ENCODE results near the gene MLANA. TPM values are rescaled to one million over a fixed set of nuclear protein-coding genes. Genes with fewer than 3 reads are reported as not detected.

MLANA gene
- total and polyA plus RNA-seq, 2 donors (not counting 1 experiment from before 2014, with no cell fraction given), result not detected

- no peak overlapping the region for H3K4me3 ChIP-seq (replicated peaks in 1 of 4; ENCODE audit: control extremely low read depth in 1 of 4, insufficient read depth in 1 of 4, low read depth in 3 of 4, low read length in 4 of 4)
- TF ChIP-seq EZH2 (IDR thresholded peaks at IDR 0.05; ENCODE audit: low read length, missing control alignments), result no peak
- no peak for TF ChIP-seq CTCF (conservative IDR thresholded peaks at IDR 0.05 in 1 of 2, IDR thresholded peaks at IDR 0.05 in 1 of 2; ENCODE audit: low read depth in 1 of 2, low read length in 2 of 2)
- no peaks in the 10 kb centered on the region for H3K4me1 ChIP-seq (ENCODE audit: control insufficient read depth, extremely low read depth, insufficient read depth, low read length)
Observed at GRCh38 chr9:5941214-5941613, 50.5 kb downstream of the MLANA start.

GRCh38 chr9:5945112-5945511 lies 54.4 kb downstream of the MLANA start:
- no peaks in the 10 kb centered on the region for H3K36me3 ChIP-seq (ENCODE audit: control insufficient read depth, insufficient read depth, low read length)
- H3K79me2 ChIP-seq (ENCODE audit: control insufficient read depth, insufficient read depth, low read length), result no peaks in the 10 kb centered on the region
- no peak overlapping the region for H3K4me2 ChIP-seq (ENCODE audit: extremely low read depth, insufficient read depth, low read length)
- H3K4me1 ChIP-seq (ENCODE audit: control insufficient read depth, extremely low read depth, insufficient read depth, low read length), result peaks cover 4% of the 10 kb centered on the region
- no peak overlapping the region for H3K9ac ChIP-seq (ENCODE audit: insufficient read depth, low read length)
- TF ChIP-seq EZH2 (IDR thresholded peaks at IDR 0.05; ENCODE audit: low read length, missing control alignments) (no peak), CTCF (conservative IDR thresholded peaks at IDR 0.05 in 1 of 2, IDR thresholded peaks at IDR 0.05 in 1 of 2; ENCODE audit: low read depth in 1 of 2, low read length in 2 of 2) (no peak)
- no peak overlapping the region for H3K27ac ChIP-seq (ENCODE audit: insufficient read depth, low read length)
- no peak overlapping the region for H3K4me3 ChIP-seq (replicated peaks in 1 of 4; ENCODE audit: control extremely low read depth in 1 of 4, insufficient read depth in 1 of 4, low read depth in 3 of 4, low read length in 4 of 4)
- DNase-seq (ENCODE audit: low read depth in 2 of 2), result no peak
- H3K9me3 ChIP-seq (ENCODE audit: control insufficient read depth, insufficient read depth, low read depth, low read length), result no peaks in the 10 kb centered on the region
- no peaks in the 10 kb centered on the region for H3K27me3 ChIP-seq (ENCODE audit: control insufficient read depth, insufficient read depth, low read length)
- H4K20me1 ChIP-seq (ENCODE audit: control insufficient read depth, extremely low read depth, insufficient read depth, low read length), result no peaks in the 10 kb centered on the region
- no peak overlapping the region for H2AFZ ChIP-seq (ENCODE audit: low read length)

More at GRCh38 chr9:5941214-5941613, 50.5 kb downstream of the MLANA start:
- no peak for DNase-seq (ENCODE audit: low read depth in 2 of 2)
- Histone ChIP-seq H3K27me3 (ENCODE audit: control insufficient read depth, insufficient read depth, low read length) (no peaks in the 10 kb centered on the region), H3K4me2 (ENCODE audit: extremely low read depth, insufficient read depth, low read length) (no peak overlapping the region), H3K9ac (ENCODE audit: insufficient read depth, low read length) (no peak overlapping the region), H4K20me1 (ENCODE audit: control insufficient read depth, extremely low read depth, insufficient read depth, low read length) (no peaks in the 10 kb centered on the region), H3K79me2 (ENCODE audit: control insufficient read depth, insufficient read depth, low read length) (no peaks in the 10 kb centered on the region), H2AFZ (ENCODE audit: low read length) (no peak overlapping the region), H3K36me3 (ENCODE audit: control insufficient read depth, insufficient read depth, low read length) (no peaks in the 10 kb centered on the region), H3K9me3 (ENCODE audit: control insufficient read depth, insufficient read depth, low read depth, low read length) (no peaks in the 10 kb centered on the region), H3K27ac (ENCODE audit: insufficient read depth, low read length) (no peak overlapping the region)

- Histone ChIP-seq H3K4me2 (ENCODE audit: extremely low read depth, insufficient read depth, low read length) (no peak overlapping the region), H4K20me1 (ENCODE audit: control insufficient read depth, extremely low read depth, insufficient read depth, low read length) (no peaks in the 10 kb centered on the region), H3K9me3 (ENCODE audit: control insufficient read depth, insufficient read depth, low read depth, low read length) (no peaks in the 10 kb centered on the region), H3K4me3 (replicated peaks in 1 of 4; ENCODE audit: control extremely low read depth in 1 of 4, insufficient read depth in 1 of 4, low read depth in 3 of 4, low read length in 4 of 4) (no peak overlapping the region), H2AFZ (ENCODE audit: low read length) (no peak overlapping the region), H3K9ac (ENCODE audit: insufficient read depth, low read length) (no peak overlapping the region), H3K27me3 (ENCODE audit: control insufficient read depth, insufficient read depth, low read length) (no peaks in the 10 kb centered on the region), H3K36me3 (ENCODE audit: control insufficient read depth, insufficient read depth, low read length) (no peaks in the 10 kb centered on the region), H3K27ac (ENCODE audit: insufficient read depth, low read length) (no peak overlapping the region), H3K4me1 (ENCODE audit: control insufficient read depth, extremely low read depth, insufficient read depth, low read length) (peaks cover 4% of the 10 kb centered on the region), H3K79me2 (ENCODE audit: control insufficient read depth, insufficient read depth, low read length) (no peaks in the 10 kb centered on the region)
- TF ChIP-seq EZH2 (IDR thresholded peaks at IDR 0.05; ENCODE audit: low read length, missing control alignments) (no peak), CTCF (conservative IDR thresholded peaks at IDR 0.05 in 1 of 2, IDR thresholded peaks at IDR 0.05 in 1 of 2; ENCODE audit: low read depth in 1 of 2, low read length in 2 of 2) (no peak)
- no peak for DNase-seq (ENCODE audit: low read depth in 2 of 2)
Observed at GRCh38 chr9:5947912-5948311, 57.2 kb downstream of the MLANA start.

All from fibroblast of lung (primary cell).